G401 (cell line): Measurements from ENCODE around the gene PSMD8. TPM values are rescaled to one million over a fixed set of nuclear protein-coding genes. Genes with fewer than 3 reads are reported as not detected.
A peak's percentile ranks its signal among the peaks of the same experiment; 100 is the strongest.
"Not testable (repeated sequence)": the region's sequence is repeated elsewhere in the genome, so short reads cannot be mapped to it uniquely, and the experiment has no call there.

ENCODE experiments used
- DNase-seq: peaks from one replicate; pipeline ENCODE4 v3.0.0-alpha.2; 2015; ENCODE audit warnings: low spot score
- in situ Hi-C: cut with HindIII; loops from 2 replicates; pipeline ENCODE4 v1.10.0; 2016; ENCODE audit warnings: low sequenced_read_pairs, mixed read lengths
- total RNA-seq: library from RNA; depleted of rRNA; stranded (reverse); fragments of >200 nt; shearing (Covaris generic); gene quantifications from 2 replicates; pipeline ENCODE4 v1.2.3, GENCODE V29; 2014; rRNA removed

PSMD8 gene
- total RNA-seq, 1 experiment from 2014 or later = 528 TPM

GRCh38 chr19:38425810-38426466, 51.6 kb downstream of the PSMD8 start, which contains the start of gene RASGRP4:
RASGRP4 (minus strand) TSS chr19:38426219; CDS start chr19:38426091, 128 bp downstream.
- no peak for DNase-seq
- in situ Hi-C loops = no loop called here

GRCh38 chr19:38427035-38427677, 52.8 kb downstream of the PSMD8 start:
- DNase-seq, in situ Hi-C loops: not testable (repeated sequence)

- DNase-seq = no peak
- in situ Hi-C loops = no loop called here
Observed at GRCh38 chr19:38429055-38429810, 54.9 kb downstream of the PSMD8 start.

- in situ Hi-C loops = no loop called here
Observed at GRCh38 chr19:38429811-38430156, 55.4 kb downstream of the PSMD8 start.

GRCh38 chr19:38430931-38431330, 56.6 kb downstream of the PSMD8 start:
- in situ Hi-C loops = no loop called here
- DNase-seq = no peak

More at GRCh38 chr19:38429811-38430156, 55.4 kb downstream of the PSMD8 start:
- DNase-seq = no peak

- in situ Hi-C loops = no loop called here
- peak; percentile 27 for DNase-seq
Observed at GRCh38 chr19:38433268-38433733, 58.9 kb downstream of the PSMD8 start, which contains the start of gene RYR1. RYR1 (plus strand) TSS chr19:38433691; CDS start chr19:38433830, 139 bp downstream.

Other genes starting within 250 kb of the PSMD8 start
- gene DPF1, start 150.3 kb upstream of the PSMD8 start, total RNA-seq = 1.9 and 7.0 TPM in 2 replicates
- 31.7 and 68.9 TPM in 2 replicates for gene PPP1R14A, start 118.2 kb upstream of the PSMD8 start, total RNA-seq
- gene SPINT2, start 110.0 kb upstream of the PSMD8 start, total RNA-seq = 240 and 383 TPM in 2 replicates
- not detected in 2 replicates for gene C19orf33, start 70.3 kb upstream of the PSMD8 start, total RNA-seq
- gene YIF1B, start 58.6 kb upstream of the PSMD8 start, total RNA-seq = 114 TPM in 2 replicates
- gene KCNK6, start 54.7 kb upstream of the PSMD8 start, total RNA-seq = 1.2 and 1.4 TPM in 2 replicates
- 0.88 and 6.9 TPM in 2 replicates for gene CATSPERG, start 38.7 kb upstream of the PSMD8 start, total RNA-seq
- gene GGN, start 13.5 kb downstream of the PSMD8 start, total RNA-seq = 0.78 TPM in 1 of 2 replicates, not detected in the other
- 2.0 and 6.8 TPM in 2 replicates for gene SPRED3, start 14.1 kb downstream of the PSMD8 start, total RNA-seq
- 15.9 and 23.5 TPM in 2 replicates for gene FAM98C, start 28.5 kb downstream of the PSMD8 start, total RNA-seq
- gene RASGRP4, start 51.6 kb downstream of the PSMD8 start, total RNA-seq = not detected in 2 replicates
- 0.27 and 0.31 TPM in 2 replicates for gene RYR1, start 59.1 kb downstream of the PSMD8 start, total RNA-seq
- 0.62 TPM in 1 of 2 replicates, not detected in the other for gene MAP4K1, start 243.4 kb downstream of the PSMD8 start, total RNA-seq
- gene EIF3K, start 244.6 kb downstream of the PSMD8 start, total RNA-seq = 451 and 515 TPM in 2 replicates